ELR (cell line): ENCODE results near the gene INAFM2.

Source experiments
- DNase-seq: peaks from one replicate; pipeline ENCODE4 v3.0.0-alpha.2; 2015; ENCODE audit warnings: low read depth

Gene INAFM2

DNA sequence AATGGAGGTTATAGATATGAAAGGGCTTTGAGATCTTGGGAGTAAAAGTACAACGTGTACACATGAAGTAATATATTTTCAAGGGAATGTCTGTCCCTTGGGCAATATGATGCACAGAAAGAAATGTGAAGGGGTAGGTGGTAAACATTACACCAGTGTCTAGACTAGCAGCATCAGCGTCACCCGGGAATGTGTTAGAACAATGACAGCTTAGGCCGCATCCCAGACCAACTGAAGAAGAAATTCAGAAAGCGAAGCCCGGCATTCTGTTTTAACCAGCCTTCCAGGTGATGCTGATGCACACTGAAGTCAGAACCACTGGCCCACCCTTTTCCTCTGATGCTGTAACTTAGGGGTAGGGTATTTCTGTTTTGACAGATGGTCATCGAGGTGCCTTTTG lies 6.3 kb downstream of the INAFM2 start:
- DNase-seq, result no peak

- no peak for DNase-seq
Measured at GRCh38 chr15:40330368-40330836, 6.9 kb downstream of the INAFM2 start.

DNA sequence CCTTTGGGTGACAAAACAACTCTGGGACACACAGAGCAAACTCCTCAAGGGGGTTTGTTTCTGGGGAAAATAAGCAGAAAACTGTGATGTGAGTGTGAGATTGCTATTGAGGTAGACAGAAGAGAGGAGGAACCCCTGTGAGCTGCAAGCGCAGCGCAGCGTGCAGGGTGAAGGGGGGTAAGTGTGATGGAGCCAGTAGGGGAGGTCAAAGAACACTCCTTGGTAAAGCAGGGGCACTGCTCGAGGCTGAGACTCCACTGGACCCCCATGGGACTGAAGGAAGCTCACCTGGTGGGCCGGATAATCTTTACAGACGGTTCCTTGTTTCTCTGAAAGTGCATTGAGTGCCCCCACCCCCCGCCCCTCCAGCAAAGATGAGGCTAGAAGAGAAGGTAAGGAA lies 7.5 kb downstream of the INAFM2 start:
- DNase-seq, result no peak

DNA sequence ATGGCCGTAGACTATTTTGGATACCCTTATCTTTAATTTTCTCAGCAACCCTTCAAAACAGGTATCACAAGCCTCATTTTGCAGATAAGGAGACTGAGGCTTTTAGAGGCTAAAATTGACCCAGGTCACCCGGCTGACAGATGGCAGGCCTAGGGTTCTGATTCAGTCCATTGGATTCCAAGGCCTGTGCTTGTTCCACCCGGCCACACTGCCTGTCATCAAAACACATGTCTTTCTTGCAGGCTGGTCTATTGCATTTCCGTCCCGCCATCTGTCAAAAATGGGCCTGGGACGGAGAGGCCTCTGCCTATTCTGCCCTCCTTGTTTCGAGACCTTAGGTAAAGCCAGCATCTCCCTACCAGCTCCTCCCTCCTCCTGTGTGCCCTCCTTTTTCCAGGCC lies 8.1 kb downstream of the INAFM2 start:
- DNase-seq, result no peak

- DNase-seq, result no peak
Measured at GRCh38 chr15:40332113-40332781, 8.8 kb downstream of the INAFM2 start.

DNA sequence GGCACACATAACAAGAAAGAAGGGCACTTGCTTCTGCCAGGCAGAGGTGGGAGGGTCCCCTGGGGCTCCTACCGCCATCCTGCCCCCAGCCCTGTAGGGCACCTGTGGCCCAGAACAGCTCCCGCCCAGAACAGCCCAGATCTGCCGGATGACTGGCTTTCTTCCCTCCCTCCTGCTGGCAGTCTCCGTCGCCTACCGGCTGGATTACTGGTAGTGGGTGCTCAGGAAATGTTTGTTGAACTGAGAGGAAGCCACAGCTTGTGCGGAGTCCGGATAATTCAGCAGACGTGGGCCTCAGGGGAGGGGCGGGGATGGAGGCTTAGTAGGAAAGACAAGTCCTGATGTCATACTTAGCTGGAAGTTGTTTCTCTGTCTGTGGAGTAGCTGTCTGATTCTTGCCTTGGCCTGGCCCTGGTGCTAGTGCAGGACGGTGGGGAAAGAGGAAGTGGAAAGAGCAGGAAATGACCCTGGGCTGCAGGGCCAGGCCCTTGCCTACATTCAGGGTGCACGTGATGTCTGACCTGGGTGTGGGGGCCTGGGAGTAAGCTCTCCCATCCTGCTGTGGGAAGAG lies 10.5 kb downstream of the INAFM2 start:
- DNase-seq, result no peak

- no peak for DNase-seq
Measured at GRCh38 chr15:40334541-40334940, 11.0 kb downstream of the INAFM2 start.

DNA sequence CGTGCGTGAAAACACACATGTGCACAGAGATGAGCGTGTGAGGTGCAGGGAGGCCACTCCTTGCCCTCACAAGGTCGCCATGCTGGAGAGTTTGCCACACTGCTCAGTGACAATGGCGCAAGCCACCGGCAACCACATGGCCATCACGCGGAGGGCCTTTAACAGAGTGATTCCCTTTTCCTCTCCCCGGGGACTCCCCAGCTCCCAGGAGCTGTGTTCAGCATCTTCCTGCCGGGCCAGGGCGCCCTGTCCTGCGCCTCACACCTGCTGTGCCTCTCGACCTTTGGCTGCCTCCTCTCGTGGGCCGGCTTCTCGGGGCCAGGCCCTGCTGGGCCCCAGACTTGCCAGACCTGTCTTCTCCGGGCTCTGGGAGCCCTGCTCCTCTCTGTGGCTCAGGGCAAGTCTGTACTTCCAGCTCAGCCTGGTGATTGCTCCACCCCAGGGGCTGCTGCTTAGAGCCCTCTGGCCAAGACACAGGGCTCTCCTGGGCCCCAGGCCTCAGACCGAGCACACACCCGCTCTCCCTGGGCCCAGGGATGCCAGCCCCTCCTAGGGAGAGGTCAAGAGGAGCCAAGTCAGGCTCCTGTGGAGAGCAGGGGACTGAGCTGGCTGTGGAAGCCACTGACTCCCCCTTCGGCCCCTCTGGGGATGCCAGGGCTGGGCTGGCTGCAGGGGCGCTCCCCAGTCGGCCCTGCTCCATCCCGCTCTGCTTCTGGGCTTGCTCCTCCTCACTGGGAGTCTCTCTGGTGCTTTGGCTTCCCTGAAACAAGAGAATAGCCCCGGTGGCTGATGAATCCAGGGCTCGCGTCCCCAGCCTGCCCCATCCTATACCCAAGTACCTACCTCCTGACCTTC lies 11.7 kb downstream of the INAFM2 start:
- DNase-seq, result no peak

- no peak for DNase-seq
Measured at GRCh38 chr15:40335938-40336743, 12.6 kb downstream of the INAFM2 start.

DNA sequence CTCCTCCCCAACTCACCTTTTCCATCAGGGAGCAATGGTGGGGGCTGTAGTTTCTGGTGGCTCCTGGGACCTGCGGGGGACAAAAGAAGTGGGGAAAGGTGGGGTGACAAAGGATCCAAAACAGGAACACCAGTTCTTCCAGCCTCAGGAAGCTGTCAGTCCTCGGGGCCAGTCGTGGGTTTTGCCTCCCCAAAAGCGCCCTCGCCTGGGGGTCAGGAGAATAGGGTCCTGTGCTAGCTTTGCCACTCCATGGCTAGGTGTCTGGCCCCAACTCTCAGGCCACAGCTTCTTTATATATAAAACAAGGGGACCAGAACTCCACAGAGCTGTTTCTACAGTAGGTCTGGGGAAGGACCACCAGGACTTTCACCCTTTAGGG lies 13.2 kb downstream of the INAFM2 start:
- DNase-seq, result no peak

- DNase-seq, result no peak
Measured at GRCh38 chr15:40337597-40337996, 14.1 kb downstream of the INAFM2 start.

GRCh38 chr15:40338041-40338657 lies 14.7 kb downstream of the INAFM2 start:
- DNase-seq, result peak; percentile 82

DNA sequence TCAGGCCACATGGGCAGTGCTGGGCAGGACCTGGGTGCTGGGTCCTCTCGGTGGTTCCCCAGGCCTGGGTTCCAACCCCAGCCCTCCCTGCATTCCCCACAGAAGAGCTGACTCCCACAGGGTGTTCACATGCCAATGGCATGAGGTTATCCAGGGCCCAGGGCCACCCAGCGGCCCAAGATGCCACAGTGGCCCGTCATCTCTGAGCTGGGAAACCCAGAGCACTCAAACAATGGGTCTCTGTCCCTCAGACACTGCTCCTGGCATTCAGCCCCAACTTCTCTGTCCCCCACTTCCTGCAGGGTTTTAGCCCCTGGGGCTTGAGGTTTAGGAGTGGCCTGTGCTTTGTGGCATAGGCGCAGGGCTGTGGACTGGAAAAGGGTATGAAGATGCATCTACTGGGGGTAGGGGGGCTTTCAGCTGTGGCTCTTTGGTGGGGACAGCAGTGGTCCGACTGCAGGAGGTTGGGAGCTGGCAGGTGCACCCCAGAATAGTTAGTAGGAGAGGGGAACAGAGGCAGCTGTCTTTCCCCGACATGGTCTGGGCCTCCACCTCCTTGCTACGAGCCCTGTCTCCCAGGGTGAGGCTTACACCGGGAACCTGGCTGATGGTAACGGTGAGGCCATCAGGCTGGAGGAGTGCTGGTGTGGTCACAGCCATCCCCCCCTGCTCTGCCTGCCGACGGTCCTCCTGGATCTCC lies 15.6 kb downstream of the INAFM2 start:
- peak; percentile 99 for DNase-seq

GRCh38 chr15:40339621-40339945 lies 16.1 kb downstream of the INAFM2 start:
- peak; percentile 45 for DNase-seq

GRCh38 chr15:40340038-40340739 lies 16.7 kb downstream of the INAFM2 start:
- DNase-seq, result peak; percentile 65

- peak; percentile 90 for DNase-seq
Measured at GRCh38 chr15:40340740-40341400, 17.4 kb downstream of the INAFM2 start, which contains the start of gene CCDC9B. CCDC9B (minus strand) TSS chr15:40340939; CDS start chr15:40340819, 120 bp downstream.

GRCh38 chr15:40342416-40343320 lies 19.2 kb downstream of the INAFM2 start:
- peak; percentile 88 for DNase-seq

DNA sequence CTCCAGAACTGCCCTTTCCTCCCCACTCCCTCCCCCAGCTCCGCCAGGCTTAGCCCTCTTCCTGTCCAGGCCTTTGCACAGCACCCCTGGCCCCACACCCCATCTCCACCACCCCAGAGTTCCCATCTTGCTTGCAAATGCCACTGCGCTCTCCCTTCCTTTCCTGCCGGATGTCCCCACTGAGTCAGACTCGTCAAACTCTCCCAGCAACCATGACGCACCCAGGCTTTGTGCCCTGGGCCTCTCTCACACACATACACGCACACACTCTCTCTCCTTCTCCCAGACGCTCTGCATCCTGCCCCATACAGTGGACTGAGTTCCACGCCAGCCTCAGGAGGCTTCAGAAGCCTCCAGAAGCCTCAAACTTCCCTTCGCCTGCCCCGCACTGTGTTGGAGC lies 20.0 kb downstream of the INAFM2 start:
- DNase-seq, result peak; percentile 99

DNA sequence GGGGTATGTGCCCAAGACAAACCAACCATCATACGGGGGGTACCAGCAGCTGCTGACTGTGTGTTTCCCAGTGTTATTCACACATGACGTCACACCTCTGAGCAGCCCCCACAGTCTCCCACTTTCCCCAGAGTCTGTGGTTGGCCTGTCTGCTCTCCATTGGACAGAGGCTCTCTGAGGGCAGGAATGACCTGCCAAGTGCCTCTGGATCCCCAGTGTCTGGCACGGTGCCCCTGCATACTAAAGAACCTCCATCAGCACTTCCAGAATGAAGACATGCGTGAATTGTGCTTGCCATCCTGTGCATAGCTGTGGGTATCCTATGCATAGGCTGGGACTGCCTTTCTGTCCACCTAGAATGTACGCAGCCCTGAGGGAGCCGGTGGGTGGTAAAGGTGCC lies 20.7 kb downstream of the INAFM2 start:
- peak; percentile 68 for DNase-seq
